Measurements from ENCODE around the gene SPG11. TPM values are rescaled to one million over a fixed set of nuclear protein-coding genes. Genes with fewer than 3 reads are reported as not detected.

The SPG11 gene
- total and polyA plus RNA-seq, 2 experiments from 2014 or later = 23.3 to 42.2 TPM

DNA sequence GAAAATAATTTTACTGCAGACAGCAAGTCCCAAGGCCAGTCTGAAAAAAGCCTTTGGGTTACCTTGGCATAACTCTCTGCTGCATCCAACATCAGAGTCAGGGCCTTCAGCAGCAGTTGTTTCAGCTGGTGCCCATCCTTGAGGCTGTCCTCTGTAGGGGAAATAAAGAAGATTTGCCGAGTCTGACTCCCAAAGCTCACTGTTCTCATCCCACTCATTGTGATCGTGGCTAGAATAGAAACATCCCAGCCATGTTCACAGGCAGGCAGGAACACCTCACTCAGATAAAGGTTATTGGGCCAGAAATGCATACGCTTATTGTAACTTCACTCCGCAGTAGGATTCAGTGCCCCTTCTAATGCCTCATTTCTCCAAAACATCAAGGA is 97.3 kb downstream of the SPG11 start:
- no peak for ATAC-seq
- no peaks in the 10 kb centered on the region; the same call in 1 of the 2 replicates for H4K20me1 ChIP-seq (replicated peaks; ENCODE audit: insufficient read depth)
- Mint-ChIP-seq H3K4me3 (no peak overlapping the region), H3K27me3 (ENCODE audit: insufficient read depth, low read depth, poor library complexity) (peaks cover 5% of the 10 kb centered on the region), H3K9me3 (peaks cover 34% of the 10 kb centered on the region), H3K4me1 (no peaks in the 10 kb centered on the region), H3K27ac (no peak overlapping the region), H3K36me3 (ENCODE audit: low read depth) (peaks cover 71% of the 10 kb centered on the region)
- H3F3A ChIP-seq (replicated peaks; ENCODE audit: low read depth) = peaks cover 17% of the 10 kb centered on the region; the same call in 1 of the 2 replicates
- H3K4me1 ChIP-seq (ENCODE audit: insufficient read depth) = no peaks in the 10 kb centered on the region
- TF ChIP-seq ZNF331 (CRISPR knock-in tag; IDR thresholded peaks at IDR 0.05; ENCODE audit: low read depth) (no peak), EZH2 (IDR thresholded peaks at IDR 0.05; ENCODE audit: low read depth, unreplicated experiment) (no peak)
- TF ChIP-seq, protein P1, sequence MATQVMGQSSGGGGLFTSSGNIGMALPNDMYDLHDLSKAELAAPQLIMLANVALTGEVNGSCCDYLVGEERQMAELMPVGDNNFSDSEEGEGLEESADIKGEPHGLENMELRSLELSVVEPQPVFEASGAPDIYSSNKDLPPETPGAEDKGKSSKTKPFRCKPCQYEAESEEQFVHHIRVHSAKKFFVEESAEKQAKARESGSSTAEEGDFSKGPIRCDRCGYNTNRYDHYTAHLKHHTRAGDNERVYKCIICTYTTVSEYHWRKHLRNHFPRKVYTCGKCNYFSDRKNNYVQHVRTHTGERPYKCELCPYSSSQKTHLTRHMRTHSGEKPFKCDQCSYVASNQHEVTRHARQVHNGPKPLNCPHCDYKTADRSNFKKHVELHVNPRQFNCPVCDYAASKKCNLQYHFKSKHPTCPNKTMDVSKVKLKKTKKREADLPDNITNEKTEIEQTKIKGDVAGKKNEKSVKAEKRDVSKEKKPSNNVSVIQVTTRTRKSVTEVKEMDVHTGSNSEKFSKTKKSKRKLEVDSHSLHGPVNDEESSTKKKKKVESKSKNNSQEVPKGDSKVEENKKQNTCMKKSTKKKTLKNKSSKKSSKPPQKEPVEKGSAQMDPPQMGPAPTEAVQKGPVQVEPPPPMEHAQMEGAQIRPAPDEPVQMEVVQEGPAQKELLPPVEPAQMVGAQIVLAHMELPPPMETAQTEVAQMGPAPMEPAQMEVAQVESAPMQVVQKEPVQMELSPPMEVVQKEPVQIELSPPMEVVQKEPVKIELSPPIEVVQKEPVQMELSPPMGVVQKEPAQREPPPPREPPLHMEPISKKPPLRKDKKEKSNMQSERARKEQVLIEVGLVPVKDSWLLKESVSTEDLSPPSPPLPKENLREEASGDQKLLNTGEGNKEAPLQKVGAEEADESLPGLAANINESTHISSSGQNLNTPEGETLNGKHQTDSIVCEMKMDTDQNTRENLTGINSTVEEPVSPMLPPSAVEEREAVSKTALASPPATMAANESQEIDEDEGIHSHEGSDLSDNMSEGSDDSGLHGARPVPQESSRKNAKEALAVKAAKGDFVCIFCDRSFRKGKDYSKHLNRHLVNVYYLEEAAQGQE (IDR thresholded peaks at IDR 0.05; ENCODE audit: unreplicated experiment) = no peak
- no peak overlapping the region for H3K27ac ChIP-seq (ENCODE audit: low read depth)
- no peaks in the 10 kb centered on the region for H3K9me2 ChIP-seq (ENCODE audit: insufficient read depth)
- DNase-seq (ENCODE audit: low spot score) = no peak
- no peaks in the 10 kb centered on the region for H3K27me3 ChIP-seq (ENCODE audit: insufficient read depth)
- H3K4me2 ChIP-seq = no peak overlapping the region
- H2AFZ ChIP-seq = no peak overlapping the region
- no peak overlapping the region for H3K4me3 ChIP-seq
- H3K36me3 ChIP-seq (ENCODE audit: insufficient read depth) = peaks cover 50% of the 10 kb centered on the region
- no peaks in the 10 kb centered on the region for H3K79me2 ChIP-seq (replicated peaks; ENCODE audit: insufficient read depth)

GRCh38 chr15:44565387-44566154 is 97.9 kb downstream of the SPG11 start:
- Histone ChIP-seq H4K20me1 (replicated peaks; ENCODE audit: insufficient read depth) (no peaks in the 10 kb centered on the region; the same call in 1 of the 2 replicates), H3K4me2 (no peak overlapping the region), H3K4me3 (no peak overlapping the region), H3K79me2 (replicated peaks; ENCODE audit: insufficient read depth) (no peaks in the 10 kb centered on the region), H3K36me3 (ENCODE audit: insufficient read depth) (peaks cover 56% of the 10 kb centered on the region), H3K4me1 (ENCODE audit: insufficient read depth) (no peaks in the 10 kb centered on the region), H3K9me2 (ENCODE audit: insufficient read depth) (no peaks in the 10 kb centered on the region), H3F3A (replicated peaks; ENCODE audit: low read depth) (peaks cover 17% of the 10 kb centered on the region; the same call in 1 of the 2 replicates), H3K27ac (ENCODE audit: low read depth) (no peak overlapping the region), H3K27me3 (ENCODE audit: insufficient read depth) (no peaks in the 10 kb centered on the region), H2AFZ (no peak overlapping the region)
- no peak overlapping the region for H3K4me3 Mint-ChIP-seq
- no peak for ATAC-seq
- no peak overlapping the region for H3K27ac Mint-ChIP-seq
- H3K27me3 Mint-ChIP-seq (ENCODE audit: insufficient read depth, low read depth, poor library complexity) = peaks cover 5% of the 10 kb centered on the region
- peaks cover 34% of the 10 kb centered on the region for H3K9me3 Mint-ChIP-seq
- no peak for DNase-seq (ENCODE audit: low spot score)
- no peaks in the 10 kb centered on the region for H3K4me1 Mint-ChIP-seq
- peaks cover 76% of the 10 kb centered on the region for H3K36me3 Mint-ChIP-seq (ENCODE audit: low read depth)
- no peak for TF ChIP-seq ZNF331 (CRISPR knock-in tag; IDR thresholded peaks at IDR 0.05; ENCODE audit: low read depth)
- TF ChIP-seq STAT1 (IDR thresholded peaks at IDR 0.05; ENCODE audit: unreplicated experiment) = no peak
- no peak for TF ChIP-seq EZH2 (IDR thresholded peaks at IDR 0.05; ENCODE audit: low read depth, unreplicated experiment)
- TF ChIP-seq, protein P2, sequence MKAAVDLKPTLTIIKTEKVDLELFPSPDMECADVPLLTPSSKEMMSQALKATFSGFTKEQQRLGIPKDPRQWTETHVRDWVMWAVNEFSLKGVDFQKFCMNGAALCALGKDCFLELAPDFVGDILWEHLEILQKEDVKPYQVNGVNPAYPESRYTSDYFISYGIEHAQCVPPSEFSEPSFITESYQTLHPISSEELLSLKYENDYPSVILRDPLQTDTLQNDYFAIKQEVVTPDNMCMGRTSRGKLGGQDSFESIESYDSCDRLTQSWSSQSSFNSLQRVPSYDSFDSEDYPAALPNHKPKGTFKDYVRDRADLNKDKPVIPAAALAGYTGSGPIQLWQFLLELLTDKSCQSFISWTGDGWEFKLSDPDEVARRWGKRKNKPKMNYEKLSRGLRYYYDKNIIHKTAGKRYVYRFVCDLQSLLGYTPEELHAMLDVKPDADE (IDR thresholded peaks at IDR 0.05) = no peak
- TF ChIP-seq JUNB (IDR thresholded peaks at IDR 0.05; ENCODE audit: unreplicated experiment) = no peak
- TF ChIP-seq POLR2AphosphoS5 (IDR thresholded peaks at IDR 0.05; ENCODE audit: low read depth) = no peak
- TF ChIP-seq ZNF462 (CRISPR knock-in tag; IDR thresholded peaks at IDR 0.05) = no peak

All from GM23338 (cell line).